ENCODE measurements around the gene KCNJ6.

Gene KCNJ6

GRCh38 chr21:37877888-37878684, 38.2 kb downstream of the KCNJ6 start:
- POLR2A ChIA-PET: no interaction called here
- no peak for DNase-seq (ENCODE audit: extremely low spot score)
- TF ChIP-seq, protein P1, sequence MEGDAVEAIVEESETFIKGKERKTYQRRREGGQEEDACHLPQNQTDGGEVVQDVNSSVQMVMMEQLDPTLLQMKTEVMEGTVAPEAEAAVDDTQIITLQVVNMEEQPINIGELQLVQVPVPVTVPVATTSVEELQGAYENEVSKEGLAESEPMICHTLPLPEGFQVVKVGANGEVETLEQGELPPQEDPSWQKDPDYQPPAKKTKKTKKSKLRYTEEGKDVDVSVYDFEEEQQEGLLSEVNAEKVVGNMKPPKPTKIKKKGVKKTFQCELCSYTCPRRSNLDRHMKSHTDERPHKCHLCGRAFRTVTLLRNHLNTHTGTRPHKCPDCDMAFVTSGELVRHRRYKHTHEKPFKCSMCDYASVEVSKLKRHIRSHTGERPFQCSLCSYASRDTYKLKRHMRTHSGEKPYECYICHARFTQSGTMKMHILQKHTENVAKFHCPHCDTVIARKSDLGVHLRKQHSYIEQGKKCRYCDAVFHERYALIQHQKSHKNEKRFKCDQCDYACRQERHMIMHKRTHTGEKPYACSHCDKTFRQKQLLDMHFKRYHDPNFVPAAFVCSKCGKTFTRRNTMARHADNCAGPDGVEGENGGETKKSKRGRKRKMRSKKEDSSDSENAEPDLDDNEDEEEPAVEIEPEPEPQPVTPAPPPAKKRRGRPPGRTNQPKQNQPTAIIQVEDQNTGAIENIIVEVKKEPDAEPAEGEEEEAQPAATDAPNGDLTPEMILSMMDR (IDR thresholded peaks at IDR 0.05; ENCODE audit: control extremely low read depth, extremely low read depth, low read depth, missing control alignments): no peak
- CTCF ChIA-PET: interaction anchor here (2.3 kb wide), 1 partner anchor 9 kb away, joined by 11 read pairs; no protein-coding TSS in a partner anchor

DNA sequence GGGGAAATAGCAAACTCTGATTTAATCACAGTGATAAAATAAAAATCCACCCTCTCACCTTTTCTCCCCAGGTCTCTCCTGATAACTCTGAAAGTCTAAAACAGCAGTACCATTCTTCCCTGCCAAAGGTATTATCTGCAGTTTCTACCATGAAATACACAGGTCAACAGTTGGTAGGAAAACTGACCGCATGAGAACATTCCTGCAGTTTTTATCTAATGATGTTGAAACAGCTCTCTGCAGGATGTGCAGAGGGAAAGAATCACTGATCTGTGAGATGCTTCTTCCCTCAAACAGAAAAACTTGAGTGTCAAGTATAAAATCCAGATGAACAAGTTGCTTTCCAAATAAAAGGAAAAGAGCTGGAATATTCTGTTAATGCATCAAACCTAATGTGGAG, 39.1 kb downstream of the KCNJ6 start:
- CTCF ChIA-PET: interaction anchor here (1.0 to 2.3 kb wide), 2 partner anchors 8 to 12 kb away, joined by 3 to 11 read pairs; no protein-coding TSS in a partner anchor

DNA sequence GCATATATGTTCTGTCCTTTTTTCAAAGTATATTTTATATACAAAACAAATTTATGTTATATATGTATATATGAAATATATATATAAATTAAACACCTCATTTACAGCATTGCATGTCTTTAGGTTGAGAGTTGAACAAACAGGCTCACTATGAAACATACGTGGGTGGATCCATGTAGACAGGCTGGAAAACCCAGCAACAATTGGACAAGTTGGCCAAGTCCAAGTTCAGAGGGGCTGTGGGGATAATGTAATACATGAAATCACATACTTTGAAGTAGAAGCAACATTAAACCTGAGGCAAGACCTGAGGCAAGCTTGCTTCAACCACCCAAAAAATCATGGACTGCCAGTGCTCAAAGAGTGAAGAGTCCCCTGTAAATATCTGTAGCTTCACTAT, 39.7 kb downstream of the KCNJ6 start:
- DNase-seq (ENCODE audit: extremely low spot score): no peak
- CTCF ChIA-PET: interaction anchor here (1.0 kb wide), 1 partner anchor 12 kb away, joined by 3 read pairs; no protein-coding TSS in a partner anchor
- TF ChIP-seq, protein P1 (IDR thresholded peaks at IDR 0.05; ENCODE audit: control extremely low read depth, extremely low read depth, low read depth, missing control alignments): no peak
- POLR2A ChIA-PET: no interaction called here

More for the DNA sequence above, 39.1 kb downstream of the KCNJ6 start:
- no peak for DNase-seq (ENCODE audit: extremely low spot score)
- POLR2A ChIA-PET: no interaction called here
- TF ChIP-seq, protein P1 (IDR thresholded peaks at IDR 0.05; ENCODE audit: control extremely low read depth, extremely low read depth, low read depth, missing control alignments): no peak

- ChIA-PET CTCF (no interaction called here), POLR2A (no interaction called here)
- no peak for DNase-seq (ENCODE audit: extremely low spot score)
- TF ChIP-seq, protein P1 (IDR thresholded peaks at IDR 0.05; ENCODE audit: control extremely low read depth, extremely low read depth, low read depth, missing control alignments): no peak
Measured at GRCh38 chr21:37874904-37875780, 41.1 kb downstream of the KCNJ6 start.

- DNase-seq (ENCODE audit: extremely low spot score): no peak
- ChIA-PET CTCF (no interaction called here), POLR2A (no interaction called here)
- TF ChIP-seq, protein P1 (IDR thresholded peaks at IDR 0.05; ENCODE audit: control extremely low read depth, extremely low read depth, low read depth, missing control alignments): no peak
Measured at GRCh38 chr21:37874481-37874880, 41.8 kb downstream of the KCNJ6 start.

DNA sequence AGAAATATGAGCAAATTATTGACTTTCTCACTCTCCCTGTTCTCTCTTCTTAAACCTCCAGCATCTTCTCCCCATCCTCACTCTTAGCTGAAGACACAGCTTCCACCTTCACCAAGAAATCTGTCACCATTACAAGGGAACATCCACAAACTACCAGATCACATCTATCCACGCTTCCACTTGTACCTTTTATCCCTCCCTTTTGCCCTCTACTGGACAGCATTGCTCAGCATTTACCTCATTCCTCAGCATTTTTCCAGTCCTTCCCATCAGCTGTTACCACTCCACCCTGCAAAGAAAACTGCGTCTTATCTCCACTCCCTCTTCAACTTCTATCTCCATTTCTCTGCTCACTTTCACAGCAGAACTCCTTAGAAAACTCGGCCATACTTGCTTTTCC, 42.6 kb downstream of the KCNJ6 start:
- no peak for DNase-seq (ENCODE audit: extremely low spot score)
- TF ChIP-seq, protein P1 (IDR thresholded peaks at IDR 0.05; ENCODE audit: control extremely low read depth, extremely low read depth, low read depth, missing control alignments): no peak
- ChIA-PET POLR2A (no interaction called here), CTCF (interaction anchor here (1.3 kb wide), 1 partner anchor 11 kb away, joined by 3 read pairs; no protein-coding TSS in a partner anchor)
